ENCODE measurements around the gene RSPH10B2. TPM values are rescaled to one million over a fixed set of nuclear protein-coding genes. Genes with fewer than 3 reads are reported as not detected.
"Not testable (repeated sequence)": the region's sequence is repeated elsewhere in the genome, so short reads cannot be mapped to it uniquely, and the experiment has no call there.

Gene RSPH10B2
- total RNA-seq, 1 donor from 2014 or later: 0.59 TPM

- Histone ChIP-seq H3K9me3 (ENCODE audit: insufficient read depth, low read depth, low read length) (no peaks in the 10 kb centered on the region), H3K79me2 (ENCODE audit: insufficient read depth, low read length) (no peaks in the 10 kb centered on the region), H3K4me2 (ENCODE audit: low read length) (no peak overlapping the region), H3K27me3 (ENCODE audit: insufficient read depth, low read length) (no peaks in the 10 kb centered on the region), H3K4me1 (ENCODE audit: insufficient read depth, low read length) (no peaks in the 10 kb centered on the region), H3K36me3 (ENCODE audit: insufficient read depth, low read length) (no peaks in the 10 kb centered on the region), H4K20me1 (ENCODE audit: insufficient read depth, low read length) (no peaks in the 10 kb centered on the region), H3K9ac (ENCODE audit: low read length) (no peak overlapping the region), H3K4me3 (ENCODE audit: insufficient read depth, low read depth, low read length) (no peak overlapping the region), H2AFZ (ENCODE audit: low read depth, low read length) (no peak overlapping the region), H3K27ac (ENCODE audit: low read depth, low read length) (no peak overlapping the region)
- no peak overlapping the region for H3K4me3 Mint-ChIP-seq (ENCODE audit: unreplicated experiment)
- TF ChIP-seq EZH2 (IDR thresholded peaks at IDR 0.05; ENCODE audit: insufficient read depth, low read length) (no peak), CTCF (IDR thresholded peaks at IDR 0.05; ENCODE audit: insufficient read depth, low read depth, low read length) (no peak)
- peaks cover 18% of the 10 kb centered on the region for H3K9me3 Mint-ChIP-seq (ENCODE audit: unreplicated experiment)
- H3K4me1 Mint-ChIP-seq (ENCODE audit: low read depth, unreplicated experiment): no peaks in the 10 kb centered on the region
- peaks cover 27% of the 10 kb centered on the region for H3K27me3 Mint-ChIP-seq (ENCODE audit: low read depth, unreplicated experiment)
- no peaks in the 10 kb centered on the region for H3K36me3 Mint-ChIP-seq (ENCODE audit: low read depth, unreplicated experiment)
- no peak for DNase-seq (ENCODE audit: low read depth)
- no peak overlapping the region for H3K27ac Mint-ChIP-seq (ENCODE audit: unreplicated experiment)
- no peak for FAIRE-seq
These were observed 39.5 kb upstream of the RSPH10B2 start for GRCh38 chr7:6714360-6714759.

GRCh38 chr7:6715898-6716297 is 38.0 kb upstream of the RSPH10B2 start:
- peaks cover 27% of the 10 kb centered on the region for H3K27me3 Mint-ChIP-seq (ENCODE audit: low read depth, unreplicated experiment)
- not testable (repeated sequence) for H3K36me3 Mint-ChIP-seq (ENCODE audit: low read depth, unreplicated experiment)

GRCh38 chr7:6718124-6718523 is 35.8 kb upstream of the RSPH10B2 start:
- peaks cover 27% of the 10 kb centered on the region for H3K9me3 Mint-ChIP-seq (ENCODE audit: unreplicated experiment)
- no peak for DNase-seq (ENCODE audit: low read depth)
- no peak overlapping the region for H3K9ac ChIP-seq (ENCODE audit: low read length)
- no peaks in the 10 kb centered on the region for H4K20me1 ChIP-seq (ENCODE audit: insufficient read depth, low read length)
- no peak for FAIRE-seq
- no peaks in the 10 kb centered on the region for H3K27me3 ChIP-seq (ENCODE audit: insufficient read depth, low read length)
- H3K4me1 ChIP-seq (ENCODE audit: insufficient read depth, low read length): no peaks in the 10 kb centered on the region
- H3K36me3 ChIP-seq (ENCODE audit: insufficient read depth, low read length): no peaks in the 10 kb centered on the region
- H3K27ac ChIP-seq (ENCODE audit: low read depth, low read length): no peak overlapping the region
- no peak overlapping the region for H3K27ac Mint-ChIP-seq (ENCODE audit: unreplicated experiment)
- H3K36me3 Mint-ChIP-seq (ENCODE audit: low read depth, unreplicated experiment): no peaks in the 10 kb centered on the region
- H3K4me1 Mint-ChIP-seq (ENCODE audit: low read depth, unreplicated experiment): no peaks in the 10 kb centered on the region
- TF ChIP-seq CTCF (IDR thresholded peaks at IDR 0.05; ENCODE audit: insufficient read depth, low read depth, low read length) (no peak), EZH2 (IDR thresholded peaks at IDR 0.05; ENCODE audit: insufficient read depth, low read length) (no peak)
- H3K27me3 Mint-ChIP-seq (ENCODE audit: low read depth, unreplicated experiment): peaks cover 39% of the 10 kb centered on the region
- H2AFZ ChIP-seq (ENCODE audit: low read depth, low read length): no peak overlapping the region
- no peak overlapping the region for H3K4me3 Mint-ChIP-seq (ENCODE audit: unreplicated experiment)
- no peak overlapping the region for H3K4me2 ChIP-seq (ENCODE audit: low read length)
- no peaks in the 10 kb centered on the region for H3K9me3 ChIP-seq (ENCODE audit: insufficient read depth, low read depth, low read length)
- H3K79me2 ChIP-seq (ENCODE audit: insufficient read depth, low read length): no peaks in the 10 kb centered on the region
- H3K4me3 ChIP-seq (ENCODE audit: insufficient read depth, low read depth, low read length): no peak overlapping the region

More at GRCh38 chr7:6715898-6716297, 38.0 kb upstream of the RSPH10B2 start:
- not testable (repeated sequence) for H3K27me3 ChIP-seq (ENCODE audit: insufficient read depth, low read length); DNase-seq (ENCODE audit: low read depth); H3K36me3 ChIP-seq (ENCODE audit: insufficient read depth, low read length); H3K4me1 Mint-ChIP-seq (ENCODE audit: low read depth, unreplicated experiment); H3K4me1 ChIP-seq (ENCODE audit: insufficient read depth, low read length); H3K79me2 ChIP-seq (ENCODE audit: insufficient read depth, low read length); H3K27ac ChIP-seq (ENCODE audit: low read depth, low read length); H3K27ac Mint-ChIP-seq (ENCODE audit: unreplicated experiment); H3K9ac ChIP-seq (ENCODE audit: low read length); H3K4me3 Mint-ChIP-seq (ENCODE audit: unreplicated experiment); H3K4me2 ChIP-seq (ENCODE audit: low read length); FAIRE-seq; H4K20me1 ChIP-seq (ENCODE audit: insufficient read depth, low read length); H3K4me3 ChIP-seq (ENCODE audit: insufficient read depth, low read depth, low read length); H3K9me3 ChIP-seq (ENCODE audit: insufficient read depth, low read depth, low read length); H2AFZ ChIP-seq (ENCODE audit: low read depth, low read length)
- H3K9me3 Mint-ChIP-seq (ENCODE audit: unreplicated experiment): peaks cover 21% of the 10 kb centered on the region

GRCh38 chr7:6724351-6724750 is 29.6 kb upstream of the RSPH10B2 start:
- not testable (repeated sequence) for H3K9ac ChIP-seq (ENCODE audit: low read length); H3K79me2 ChIP-seq (ENCODE audit: insufficient read depth, low read length); H3K27ac Mint-ChIP-seq (ENCODE audit: unreplicated experiment); H3K4me1 Mint-ChIP-seq (ENCODE audit: low read depth, unreplicated experiment); H2AFZ ChIP-seq (ENCODE audit: low read depth, low read length); H3K4me3 Mint-ChIP-seq (ENCODE audit: unreplicated experiment); H3K36me3 ChIP-seq (ENCODE audit: insufficient read depth, low read length); DNase-seq (ENCODE audit: low read depth); H3K4me3 ChIP-seq (ENCODE audit: insufficient read depth, low read depth, low read length); FAIRE-seq; H3K4me1 ChIP-seq (ENCODE audit: insufficient read depth, low read length); H4K20me1 ChIP-seq (ENCODE audit: insufficient read depth, low read length); H3K27me3 ChIP-seq (ENCODE audit: insufficient read depth, low read length); H3K4me2 ChIP-seq (ENCODE audit: low read length); H3K36me3 Mint-ChIP-seq (ENCODE audit: low read depth, unreplicated experiment); H3K27ac ChIP-seq (ENCODE audit: low read depth, low read length); H3K9me3 ChIP-seq (ENCODE audit: insufficient read depth, low read depth, low read length)
- Mint-ChIP-seq H3K27me3 (ENCODE audit: low read depth, unreplicated experiment) (peaks cover 14% of the 10 kb centered on the region), H3K9me3 (ENCODE audit: unreplicated experiment) (peaks cover 15% of the 10 kb centered on the region)

Measured in astrocyte (in vitro differentiated cells and primary cell).